NCI-H69 (cell line): ENCODE data around the gene TRIM24.

Source experiments
- DNase-seq: peaks from one replicate; lab custom pipeline; 2025; lab: John Stamatoyannopoulos, UW

The TRIM24 gene

GRCh38 chr7:138579136-138579535, 119.1 kb downstream of the TRIM24 start:
- no peak for DNase-seq

GRCh38 chr7:138579671-138580070, 119.6 kb downstream of the TRIM24 start:
- no peak for DNase-seq

GRCh38 chr7:138581065-138581464, 121.0 kb downstream of the TRIM24 start:
- DNase-seq, result no peak

- DNase-seq, result no peak
Measured at GRCh38 chr7:138584283-138584682, 124.2 kb downstream of the TRIM24 start.

GRCh38 chr7:138584696-138585095, 124.6 kb downstream of the TRIM24 start:
- no peak for DNase-seq

- DNase-seq, result no peak
Measured at GRCh38 chr7:138585283-138585993, 125.4 kb downstream of the TRIM24 start.

- no peak for DNase-seq
Measured at GRCh38 chr7:138587485-138587884, 127.4 kb downstream of the TRIM24 start.

- no peak for DNase-seq
Measured at GRCh38 chr7:138588986-138589385, 128.9 kb downstream of the TRIM24 start.

GRCh38 chr7:138590154-138590553, 130.1 kb downstream of the TRIM24 start:
- no peak for DNase-seq

- DNase-seq, result no peak
Measured at GRCh38 chr7:138595454-138595853, 135.4 kb downstream of the TRIM24 start.

- no peak for DNase-seq
Measured at GRCh38 chr7:138602451-138602850, 142.4 kb downstream of the TRIM24 start.

GRCh38 chr7:138603549-138604318, 143.7 kb downstream of the TRIM24 start:
- no peak for DNase-seq

GRCh38 chr7:138606236-138606635, 146.2 kb downstream of the TRIM24 start:
- DNase-seq, result no peak

- DNase-seq, result no peak
Measured at GRCh38 chr7:138607216-138608126, 147.4 kb downstream of the TRIM24 start.

GRCh38 chr7:138608275-138608674, 148.2 kb downstream of the TRIM24 start:
- no peak for DNase-seq

- no peak for DNase-seq
Measured at GRCh38 chr7:138610671-138611170, 150.7 kb downstream of the TRIM24 start.

- no peak for DNase-seq
Measured at GRCh38 chr7:138613630-138614029, 153.6 kb downstream of the TRIM24 start.

GRCh38 chr7:138616085-138616484, 156.0 kb downstream of the TRIM24 start:
- DNase-seq, result no peak

GRCh38 chr7:138618506-138618905, 158.4 kb downstream of the TRIM24 start:
- DNase-seq, result no peak

GRCh38 chr7:138618933-138619332, 158.9 kb downstream of the TRIM24 start:
- no peak for DNase-seq

- no peak for DNase-seq
Measured at GRCh38 chr7:138622841-138623240, 162.8 kb downstream of the TRIM24 start.
